ENCODE measurements around the gene CLPTM1L.
"Not testable (repeated sequence)": the region's sequence is repeated elsewhere in the genome, so short reads cannot be mapped to it uniquely, and the experiment has no call there.

CLPTM1L gene

DNA sequence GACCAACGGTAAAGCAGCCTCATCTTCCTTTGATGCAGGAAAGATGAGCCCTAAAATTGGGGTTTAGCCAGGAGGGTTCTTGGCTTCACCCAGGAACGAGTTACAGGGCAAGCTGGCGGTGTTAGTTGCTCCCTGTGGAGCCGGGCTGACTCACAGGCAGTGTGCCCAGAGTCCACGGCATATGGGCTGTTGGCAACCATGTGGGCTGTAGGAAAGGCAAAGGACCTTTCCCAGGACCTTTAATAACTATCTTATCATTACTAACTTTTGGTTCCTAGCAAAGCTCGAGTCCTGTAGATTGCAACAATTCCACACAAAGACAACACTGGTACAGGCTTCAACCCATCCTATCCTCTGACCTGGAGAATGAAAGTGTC lies 29.8 kb upstream of the CLPTM1L start:
- Mint-ChIP-seq H3K9me3 (no peaks in the 10 kb centered on the region), H3K27me3 (ENCODE audit: low read depth) (peaks cover 4% of the 10 kb centered on the region), H3K27ac (no peak overlapping the region), H3K4me3 (no peak overlapping the region), H3K36me3 (ENCODE audit: low read depth) (no peaks in the 10 kb centered on the region), H3K4me1 (ENCODE audit: low read depth) (no peaks in the 10 kb centered on the region)
- DNase-seq (ENCODE audit: low spot score) = no peak

GRCh38 chr5:1374030-1374678 lies 29.3 kb upstream of the CLPTM1L start:
- Mint-ChIP-seq H3K36me3 (ENCODE audit: low read depth) (no peaks in the 10 kb centered on the region), H3K4me3 (no peak overlapping the region), H3K27me3 (ENCODE audit: low read depth) (peaks cover 4% of the 10 kb centered on the region), H3K4me1 (ENCODE audit: low read depth) (no peaks in the 10 kb centered on the region), H3K9me3 (no peaks in the 10 kb centered on the region), H3K27ac (no peak overlapping the region)
- no peak for DNase-seq (ENCODE audit: low spot score)

GRCh38 chr5:1371972-1372342 lies 27.1 kb upstream of the CLPTM1L start:
- not testable (repeated sequence) for H3K36me3 Mint-ChIP-seq (ENCODE audit: low read depth); H3K4me1 Mint-ChIP-seq (ENCODE audit: low read depth); H3K9me3 Mint-ChIP-seq; H3K27me3 Mint-ChIP-seq (ENCODE audit: low read depth); DNase-seq (ENCODE audit: low spot score); H3K27ac Mint-ChIP-seq; H3K4me3 Mint-ChIP-seq

DNA sequence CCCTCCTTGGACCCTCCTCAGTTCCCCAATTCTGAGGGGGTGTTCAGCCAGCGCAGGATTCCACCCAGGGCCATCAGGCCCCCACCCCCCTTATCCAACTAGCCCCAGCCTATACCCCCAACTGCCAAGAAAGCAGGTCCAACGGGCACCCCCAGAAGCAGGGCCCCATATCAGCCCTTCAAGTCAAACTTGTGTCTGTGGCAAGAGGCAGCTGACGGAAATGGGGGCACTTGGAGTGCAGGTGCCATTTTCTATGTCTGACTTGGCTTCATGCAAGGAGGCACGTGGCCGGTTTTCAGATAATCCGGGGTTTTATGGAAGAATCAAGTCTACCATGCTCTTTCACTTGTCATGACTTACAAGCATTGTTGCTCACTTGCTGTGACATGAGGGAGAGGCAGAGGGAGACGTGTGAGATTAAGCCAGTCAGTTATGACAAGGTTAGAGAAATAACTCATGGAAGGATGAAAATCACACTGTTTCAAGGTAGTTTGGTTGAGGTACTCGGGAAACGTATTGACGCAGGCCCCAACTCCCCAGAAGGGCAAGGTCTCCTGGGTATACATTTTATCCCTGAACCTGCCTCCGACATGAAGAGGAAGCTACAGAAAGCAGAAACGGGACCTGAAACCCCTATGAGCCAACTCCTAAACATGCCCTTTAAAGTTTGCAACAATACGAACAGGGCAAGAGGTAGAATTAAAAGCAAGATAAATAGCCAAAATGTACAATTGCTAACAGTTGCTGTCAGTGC lies 26.5 kb upstream of the CLPTM1L start:
- H3K4me1 Mint-ChIP-seq (ENCODE audit: low read depth) = no peaks in the 10 kb centered on the region
- H3K9me3 Mint-ChIP-seq = no peaks in the 10 kb centered on the region
- H3K36me3 Mint-ChIP-seq (ENCODE audit: low read depth) = no peaks in the 10 kb centered on the region
- peaks cover 5% of the 10 kb centered on the region for H3K27me3 Mint-ChIP-seq (ENCODE audit: low read depth)
- H3K27ac Mint-ChIP-seq = no peak overlapping the region
- DNase-seq (ENCODE audit: low spot score) = no peak
- H3K4me3 Mint-ChIP-seq = no peak overlapping the region

GRCh38 chr5:1370006-1370405 lies 25.1 kb upstream of the CLPTM1L start:
- H3K4me3 Mint-ChIP-seq = no peak overlapping the region
- H3K9me3 Mint-ChIP-seq = no peaks in the 10 kb centered on the region
- H3K27ac Mint-ChIP-seq = no peak overlapping the region
- no peak for DNase-seq (ENCODE audit: low spot score)
- no peaks in the 10 kb centered on the region for H3K36me3 Mint-ChIP-seq (ENCODE audit: low read depth)
- H3K27me3 Mint-ChIP-seq (ENCODE audit: low read depth) = peaks cover 10% of the 10 kb centered on the region
- no peaks in the 10 kb centered on the region for H3K4me1 Mint-ChIP-seq (ENCODE audit: low read depth)

DNA sequence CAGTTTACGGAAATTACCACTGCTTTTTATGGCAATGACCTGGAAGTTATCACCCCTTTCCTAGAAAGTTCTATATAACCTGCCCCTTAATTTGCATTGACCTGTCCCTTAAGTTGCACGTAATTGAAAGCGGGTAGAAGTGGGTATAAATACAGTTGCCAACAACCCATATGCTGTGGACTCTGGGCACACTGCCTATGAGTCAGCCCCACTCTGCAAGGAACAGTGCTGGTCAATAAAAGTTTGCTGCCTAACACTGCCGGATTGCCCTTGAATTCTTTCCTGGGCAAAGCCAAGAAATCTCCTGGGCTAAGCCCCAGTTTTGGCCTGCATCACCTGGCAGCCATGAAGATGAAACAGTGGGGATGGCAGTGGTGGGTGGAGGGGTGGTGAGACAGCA lies 23.9 kb upstream of the CLPTM1L start:
- H3K27ac Mint-ChIP-seq = no peak overlapping the region
- H3K9me3 Mint-ChIP-seq = no peaks in the 10 kb centered on the region
- peaks cover 13% of the 10 kb centered on the region for H3K27me3 Mint-ChIP-seq (ENCODE audit: low read depth)
- no peak overlapping the region for H3K4me3 Mint-ChIP-seq
- H3K4me1 Mint-ChIP-seq (ENCODE audit: low read depth) = no peaks in the 10 kb centered on the region
- no peak for DNase-seq (ENCODE audit: low spot score)
- no peaks in the 10 kb centered on the region for H3K36me3 Mint-ChIP-seq (ENCODE audit: low read depth)

DNA sequence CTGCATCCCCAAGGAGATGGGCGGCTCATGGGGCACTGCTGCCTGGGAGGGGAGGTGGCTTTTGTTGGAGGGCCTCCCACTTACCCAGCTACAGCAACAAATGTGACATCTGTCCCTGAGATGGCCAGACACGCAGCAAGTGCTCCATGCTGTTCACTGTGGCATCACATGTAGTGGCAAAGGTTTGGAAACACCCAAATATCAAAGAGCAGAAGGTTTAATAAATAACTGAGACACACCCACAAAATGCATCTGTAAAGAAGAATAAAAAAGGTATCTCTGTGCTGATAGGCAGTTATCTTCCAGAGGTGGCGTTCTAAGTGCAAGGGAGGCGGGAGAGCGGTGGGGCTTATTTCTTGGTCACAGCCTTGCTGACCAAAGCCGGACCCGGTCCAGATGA lies 23.3 kb upstream of the CLPTM1L start:
- H3K27me3 Mint-ChIP-seq (ENCODE audit: low read depth) = peaks cover 13% of the 10 kb centered on the region
- no peak overlapping the region for H3K27ac Mint-ChIP-seq
- no peak for DNase-seq (ENCODE audit: low spot score)
- no peaks in the 10 kb centered on the region for H3K4me1 Mint-ChIP-seq (ENCODE audit: low read depth)
- H3K4me3 Mint-ChIP-seq = no peak overlapping the region
- H3K36me3 Mint-ChIP-seq (ENCODE audit: low read depth) = no peaks in the 10 kb centered on the region
- no peaks in the 10 kb centered on the region for H3K9me3 Mint-ChIP-seq

DNA sequence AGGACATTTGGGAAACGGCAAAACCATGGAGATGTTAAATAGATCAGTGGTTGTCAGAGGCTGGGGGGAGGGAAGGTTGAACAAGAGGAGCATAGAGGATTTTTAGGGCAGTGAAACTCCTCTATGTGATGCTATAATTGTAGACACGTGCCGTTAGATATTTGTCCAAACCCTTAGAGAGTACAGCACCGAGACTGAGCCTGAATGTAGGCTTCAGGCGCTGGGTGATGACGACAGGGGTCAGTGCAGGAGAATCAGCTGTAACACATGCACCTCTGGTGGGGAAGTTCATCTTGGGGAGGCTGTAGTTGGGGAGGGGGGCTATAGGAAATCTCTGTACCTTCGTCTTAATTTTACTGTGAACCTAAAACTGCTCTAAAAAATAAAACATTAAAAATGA lies 22.2 kb upstream of the CLPTM1L start:
- Mint-ChIP-seq H3K36me3 (ENCODE audit: low read depth) (no peaks in the 10 kb centered on the region), H3K4me1 (ENCODE audit: low read depth) (no peaks in the 10 kb centered on the region), H3K4me3 (no peak overlapping the region), H3K27me3 (ENCODE audit: low read depth) (peaks cover 10% of the 10 kb centered on the region), H3K27ac (no peak overlapping the region), H3K9me3 (no peaks in the 10 kb centered on the region)
- DNase-seq (ENCODE audit: low spot score) = no peak

GRCh38 chr5:1366514-1366913 lies 21.6 kb upstream of the CLPTM1L start:
- no peaks in the 10 kb centered on the region for H3K9me3 Mint-ChIP-seq
- H3K27me3 Mint-ChIP-seq (ENCODE audit: low read depth) = peaks cover 10% of the 10 kb centered on the region

DNA sequence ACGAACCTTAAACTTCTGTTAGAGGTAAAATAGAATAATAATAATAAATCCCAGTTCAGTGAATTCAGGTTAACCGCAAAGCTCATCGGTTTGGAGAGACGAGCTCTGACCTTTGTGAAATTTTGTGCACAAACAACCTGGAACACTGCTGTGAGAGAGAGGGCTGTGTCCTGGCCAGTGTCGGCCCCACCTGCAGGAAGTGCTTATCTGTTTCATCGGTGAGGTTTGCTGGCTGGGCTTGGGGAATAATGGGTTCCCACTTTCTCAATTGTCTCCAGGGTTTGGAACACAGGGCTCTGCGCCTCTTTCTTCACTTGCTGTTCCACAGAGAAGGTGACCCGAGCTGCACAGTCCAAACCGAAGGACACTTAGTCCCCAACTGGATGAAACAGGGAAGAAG lies 19.3 kb upstream of the CLPTM1L start:
- no peak overlapping the region for H3K27ac Mint-ChIP-seq
- H3K4me1 Mint-ChIP-seq (ENCODE audit: low read depth) = no peaks in the 10 kb centered on the region
- DNase-seq (ENCODE audit: low spot score) = no peak
- no peak overlapping the region for H3K4me3 Mint-ChIP-seq
- H3K27me3 Mint-ChIP-seq (ENCODE audit: low read depth) = peaks cover 10% of the 10 kb centered on the region
- no peaks in the 10 kb centered on the region for H3K9me3 Mint-ChIP-seq
- H3K36me3 Mint-ChIP-seq (ENCODE audit: low read depth) = no peaks in the 10 kb centered on the region

More at GRCh38 chr5:1366514-1366913, 21.6 kb upstream of the CLPTM1L start:
- DNase-seq (ENCODE audit: low spot score) = no peak
- Mint-ChIP-seq H3K27ac (no peak overlapping the region), H3K4me1 (ENCODE audit: low read depth) (no peaks in the 10 kb centered on the region), H3K36me3 (ENCODE audit: low read depth) (no peaks in the 10 kb centered on the region), H3K4me3 (no peak overlapping the region)

GRCh38 chr5:1363581-1363980 lies 18.7 kb upstream of the CLPTM1L start:
- Mint-ChIP-seq H3K27me3 (ENCODE audit: low read depth) (peaks cover 10% of the 10 kb centered on the region), H3K4me3 (no peak overlapping the region), H3K4me1 (ENCODE audit: low read depth) (no peaks in the 10 kb centered on the region), H3K9me3 (no peaks in the 10 kb centered on the region), H3K36me3 (ENCODE audit: low read depth) (no peaks in the 10 kb centered on the region), H3K27ac (no peak overlapping the region)
- DNase-seq (ENCODE audit: low spot score) = no peak

GRCh38 chr5:1363160-1363559 lies 18.3 kb upstream of the CLPTM1L start:
- Mint-ChIP-seq H3K9me3 (no peaks in the 10 kb centered on the region), H3K4me1 (ENCODE audit: low read depth) (no peaks in the 10 kb centered on the region), H3K4me3 (no peak overlapping the region), H3K27ac (no peak overlapping the region), H3K27me3 (ENCODE audit: low read depth) (peaks cover 10% of the 10 kb centered on the region), H3K36me3 (ENCODE audit: low read depth) (no peaks in the 10 kb centered on the region)
- no peak for DNase-seq (ENCODE audit: low spot score)

GRCh38 chr5:1362242-1363015 lies 17.5 kb upstream of the CLPTM1L start:
- Mint-ChIP-seq H3K4me3 (no peak overlapping the region), H3K27ac (no peak overlapping the region), H3K36me3 (ENCODE audit: low read depth) (no peaks in the 10 kb centered on the region), H3K9me3 (no peaks in the 10 kb centered on the region), H3K27me3 (ENCODE audit: low read depth) (peaks cover 10% of the 10 kb centered on the region), H3K4me1 (ENCODE audit: low read depth) (no peaks in the 10 kb centered on the region)
- DNase-seq (ENCODE audit: low spot score) = no peak

- H3K4me1 Mint-ChIP-seq (ENCODE audit: low read depth) = no peaks in the 10 kb centered on the region
- DNase-seq (ENCODE audit: low spot score) = no peak
- peaks cover 3% of the 10 kb centered on the region for H3K27me3 Mint-ChIP-seq (ENCODE audit: low read depth)
- no peak overlapping the region for H3K27ac Mint-ChIP-seq
- H3K4me3 Mint-ChIP-seq = no peak overlapping the region
- no peaks in the 10 kb centered on the region for H3K36me3 Mint-ChIP-seq (ENCODE audit: low read depth)
- no peaks in the 10 kb centered on the region for H3K9me3 Mint-ChIP-seq
These were observed 16.0 kb upstream of the CLPTM1L start for GRCh38 chr5:1360861-1361260.
